ENCODE data around the gene TAS2R31.

The TAS2R31 gene

DNA sequence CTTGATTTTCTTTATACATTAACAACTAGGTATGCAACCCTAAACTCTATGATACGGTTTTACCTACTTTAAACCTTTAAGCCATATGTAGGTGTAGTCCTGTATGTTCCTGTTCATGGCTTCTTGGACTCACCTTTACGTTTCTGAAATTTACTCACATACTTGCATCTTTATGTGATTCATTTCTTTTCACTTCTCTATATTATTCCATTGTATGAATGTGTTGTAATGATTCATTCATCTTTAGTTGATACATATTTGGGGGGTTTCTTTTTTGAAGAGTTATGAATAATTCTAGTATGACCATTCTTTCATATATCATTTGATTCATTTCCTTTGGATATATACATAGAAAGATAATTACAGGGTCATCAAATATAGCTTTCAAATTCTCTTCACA, 42.1 kb downstream of the TAS2R31 start:
- TF ChIP-seq ZNF8 (CRISPR knock-in tag; IDR thresholded peaks at IDR 0.05), result no peak
- TF ChIP-seq, protein P1, sequence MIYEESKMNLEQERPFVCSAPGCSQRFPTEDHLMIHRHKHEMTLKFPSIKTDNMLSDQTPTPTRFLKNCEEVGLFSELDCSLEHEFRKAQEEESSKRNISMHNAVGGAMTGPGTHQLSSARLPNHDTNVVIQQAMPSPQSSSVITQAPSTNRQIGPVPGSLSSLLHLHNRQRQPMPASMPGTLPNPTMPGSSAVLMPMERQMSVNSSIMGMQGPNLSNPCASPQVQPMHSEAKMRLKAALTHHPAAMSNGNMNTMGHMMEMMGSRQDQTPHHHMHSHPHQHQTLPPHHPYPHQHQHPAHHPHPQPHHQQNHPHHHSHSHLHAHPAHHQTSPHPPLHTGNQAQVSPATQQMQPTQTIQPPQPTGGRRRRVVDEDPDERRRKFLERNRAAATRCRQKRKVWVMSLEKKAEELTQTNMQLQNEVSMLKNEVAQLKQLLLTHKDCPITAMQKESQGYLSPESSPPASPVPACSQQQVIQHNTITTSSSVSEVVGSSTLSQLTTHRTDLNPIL (CRISPR knock-in tag; IDR thresholded peaks at IDR 0.05; ENCODE audit: low read depth), result no peak
- TF ChIP-seq BACH2 (CRISPR knock-in tag; IDR thresholded peaks at IDR 0.05; ENCODE audit: borderline replicate concordance), result no peak
- TF ChIP-seq ZFP30 (CRISPR knock-in tag; IDR thresholded peaks at IDR 0.05), result no peak
- no peak for TF ChIP-seq TOX (CRISPR knock-in tag; IDR thresholded peaks at IDR 0.05; ENCODE audit: borderline replicate concordance)
- no peak for TF ChIP-seq OSR1 (CRISPR knock-in tag; IDR thresholded peaks at IDR 0.05)
- TF ChIP-seq SNAI2 (CRISPR knock-in tag; IDR thresholded peaks at IDR 0.05), result no peak
- no peak for TF ChIP-seq ZC3H10 (CRISPR knock-in tag; IDR thresholded peaks at IDR 0.05)
- no peak for TF ChIP-seq ZNF70 (CRISPR knock-in tag; IDR thresholded peaks at IDR 0.05)
- no peak for TF ChIP-seq ZFP3 (CRISPR knock-in tag; IDR thresholded peaks at IDR 0.05)
- TF ChIP-seq GLIS3 (CRISPR knock-in tag; IDR thresholded peaks at IDR 0.05), result no peak
- TF ChIP-seq, protein P2, sequence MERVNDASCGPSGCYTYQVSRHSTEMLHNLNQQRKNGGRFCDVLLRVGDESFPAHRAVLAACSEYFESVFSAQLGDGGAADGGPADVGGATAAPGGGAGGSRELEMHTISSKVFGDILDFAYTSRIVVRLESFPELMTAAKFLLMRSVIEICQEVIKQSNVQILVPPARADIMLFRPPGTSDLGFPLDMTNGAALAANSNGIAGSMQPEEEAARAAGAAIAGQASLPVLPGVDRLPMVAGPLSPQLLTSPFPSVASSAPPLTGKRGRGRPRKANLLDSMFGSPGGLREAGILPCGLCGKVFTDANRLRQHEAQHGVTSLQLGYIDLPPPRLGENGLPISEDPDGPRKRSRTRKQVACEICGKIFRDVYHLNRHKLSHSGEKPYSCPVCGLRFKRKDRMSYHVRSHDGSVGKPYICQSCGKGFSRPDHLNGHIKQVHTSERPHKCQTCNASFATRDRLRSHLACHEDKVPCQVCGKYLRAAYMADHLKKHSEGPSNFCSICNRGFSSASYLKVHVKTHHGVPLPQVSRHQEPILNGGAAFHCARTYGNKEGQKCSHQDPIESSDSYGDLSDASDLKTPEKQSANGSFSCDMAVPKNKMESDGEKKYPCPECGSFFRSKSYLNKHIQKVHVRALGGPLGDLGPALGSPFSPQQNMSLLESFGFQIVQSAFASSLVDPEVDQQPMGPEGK (CRISPR knock-in tag; IDR thresholded peaks at IDR 0.05; ENCODE audit: borderline replicate concordance), result no peak
- no peak for ATAC-seq

DNA sequence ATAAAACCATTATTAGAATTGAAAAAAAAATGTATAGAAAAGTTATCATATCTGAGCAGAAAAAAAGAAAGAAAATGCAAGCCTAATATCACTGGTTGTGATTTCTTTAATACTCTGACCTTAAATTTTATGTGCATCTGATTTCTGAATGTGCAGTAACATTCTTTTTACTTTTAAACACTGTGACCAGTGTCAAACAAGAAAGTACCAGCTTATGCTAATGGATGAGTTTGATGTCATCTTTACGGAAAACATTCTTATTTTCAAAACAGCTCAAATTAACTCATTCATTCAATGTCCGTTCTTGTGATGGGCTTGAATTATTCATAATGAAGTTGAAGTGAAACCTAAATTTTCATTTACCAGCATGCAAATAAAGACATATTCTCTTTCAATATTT, 44.4 kb downstream of the TAS2R31 start, which contains the start of gene TAS2R50:
TAS2R50 (minus strand) TSS at position 101 of the 400 bp plus-strand sequence; CDS start at position 49, 52 bp downstream.
- TF ChIP-seq CSDC2 (CRISPR knock-in tag; IDR thresholded peaks at IDR 0.05), result no peak
- TF ChIP-seq, protein P3, sequence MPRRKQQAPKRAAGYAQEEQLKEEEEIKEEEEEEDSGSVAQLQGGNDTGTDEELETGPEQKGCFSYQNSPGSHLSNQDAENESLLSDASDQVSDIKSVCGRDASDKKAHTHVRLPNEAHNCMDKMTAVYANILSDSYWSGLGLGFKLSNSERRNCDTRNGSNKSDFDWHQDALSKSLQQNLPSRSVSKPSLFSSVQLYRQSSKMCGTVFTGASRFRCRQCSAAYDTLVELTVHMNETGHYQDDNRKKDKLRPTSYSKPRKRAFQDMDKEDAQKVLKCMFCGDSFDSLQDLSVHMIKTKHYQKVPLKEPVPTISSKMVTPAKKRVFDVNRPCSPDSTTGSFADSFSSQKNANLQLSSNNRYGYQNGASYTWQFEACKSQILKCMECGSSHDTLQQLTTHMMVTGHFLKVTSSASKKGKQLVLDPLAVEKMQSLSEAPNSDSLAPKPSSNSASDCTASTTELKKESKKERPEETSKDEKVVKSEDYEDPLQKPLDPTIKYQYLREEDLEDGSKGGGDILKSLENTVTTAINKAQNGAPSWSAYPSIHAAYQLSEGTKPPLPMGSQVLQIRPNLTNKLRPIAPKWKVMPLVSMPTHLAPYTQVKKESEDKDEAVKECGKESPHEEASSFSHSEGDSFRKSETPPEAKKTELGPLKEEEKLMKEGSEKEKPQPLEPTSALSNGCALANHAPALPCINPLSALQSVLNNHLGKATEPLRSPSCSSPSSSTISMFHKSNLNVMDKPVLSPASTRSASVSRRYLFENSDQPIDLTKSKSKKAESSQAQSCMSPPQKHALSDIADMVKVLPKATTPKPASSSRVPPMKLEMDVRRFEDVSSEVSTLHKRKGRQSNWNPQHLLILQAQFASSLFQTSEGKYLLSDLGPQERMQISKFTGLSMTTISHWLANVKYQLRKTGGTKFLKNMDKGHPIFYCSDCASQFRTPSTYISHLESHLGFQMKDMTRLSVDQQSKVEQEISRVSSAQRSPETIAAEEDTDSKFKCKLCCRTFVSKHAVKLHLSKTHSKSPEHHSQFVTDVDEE (CRISPR knock-in tag; IDR thresholded peaks at IDR 0.05), result no peak
- TF ChIP-seq, protein P4, sequence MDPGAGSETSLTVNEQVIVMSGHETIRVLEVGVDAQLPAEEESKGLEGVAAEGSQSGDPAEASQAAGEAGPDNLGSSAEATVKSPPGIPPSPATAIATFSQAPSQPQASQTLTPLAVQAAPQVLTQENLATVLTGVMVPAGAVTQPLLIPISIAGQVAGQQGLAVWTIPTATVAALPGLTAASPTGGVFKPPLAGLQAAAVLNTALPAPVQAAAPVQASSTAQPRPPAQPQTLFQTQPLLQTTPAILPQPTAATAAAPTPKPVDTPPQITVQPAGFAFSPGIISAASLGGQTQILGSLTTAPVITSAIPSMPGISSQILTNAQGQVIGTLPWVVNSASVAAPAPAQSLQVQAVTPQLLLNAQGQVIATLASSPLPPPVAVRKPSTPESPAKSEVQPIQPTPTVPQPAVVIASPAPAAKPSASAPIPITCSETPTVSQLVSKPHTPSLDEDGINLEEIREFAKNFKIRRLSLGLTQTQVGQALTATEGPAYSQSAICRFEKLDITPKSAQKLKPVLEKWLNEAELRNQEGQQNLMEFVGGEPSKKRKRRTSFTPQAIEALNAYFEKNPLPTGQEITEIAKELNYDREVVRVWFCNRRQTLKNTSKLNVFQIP (CRISPR knock-in tag; IDR thresholded peaks at IDR 0.05; ENCODE audit: borderline replicate concordance, low read depth), result no peak
- TF ChIP-seq TOX (CRISPR knock-in tag; IDR thresholded peaks at IDR 0.05; ENCODE audit: borderline replicate concordance), result no peak
- no peak for TF ChIP-seq GLIS3 (CRISPR knock-in tag; IDR thresholded peaks at IDR 0.05)
- TF ChIP-seq SNAI2 (CRISPR knock-in tag; IDR thresholded peaks at IDR 0.05), result no peak
- no peak for TF ChIP-seq OSR1 (CRISPR knock-in tag; IDR thresholded peaks at IDR 0.05)
- TF ChIP-seq PPARA (CRISPR knock-in tag; IDR thresholded peaks at IDR 0.05; ENCODE audit: borderline replicate concordance), result no peak
- TF ChIP-seq ISL1 (CRISPR knock-in tag; IDR thresholded peaks at IDR 0.05), result no peak
- no peak for TF ChIP-seq ZFP30 (CRISPR knock-in tag; IDR thresholded peaks at IDR 0.05)
- TF ChIP-seq RARB (CRISPR knock-in tag; IDR thresholded peaks at IDR 0.05), result no peak
- TF ChIP-seq, protein P2 (CRISPR knock-in tag; IDR thresholded peaks at IDR 0.05; ENCODE audit: borderline replicate concordance), result no peak
- no peak for TF ChIP-seq ZNF8 (CRISPR knock-in tag; IDR thresholded peaks at IDR 0.05)
- no peak for TF ChIP-seq TCF4 (CRISPR knock-in tag; IDR thresholded peaks at IDR 0.05; ENCODE audit: borderline replicate concordance)
- TF ChIP-seq, protein P1 (CRISPR knock-in tag; IDR thresholded peaks at IDR 0.05; ENCODE audit: low read depth), result no peak
- TF ChIP-seq ZNF70 (CRISPR knock-in tag; IDR thresholded peaks at IDR 0.05), result no peak
- TF ChIP-seq ZC3H10 (CRISPR knock-in tag; IDR thresholded peaks at IDR 0.05), result no peak
- TF ChIP-seq ESRRG (CRISPR knock-in tag; IDR thresholded peaks at IDR 0.05), result no peak
- no peak for TF ChIP-seq ZFP3 (CRISPR knock-in tag; IDR thresholded peaks at IDR 0.05)
- TF ChIP-seq, protein P5, sequence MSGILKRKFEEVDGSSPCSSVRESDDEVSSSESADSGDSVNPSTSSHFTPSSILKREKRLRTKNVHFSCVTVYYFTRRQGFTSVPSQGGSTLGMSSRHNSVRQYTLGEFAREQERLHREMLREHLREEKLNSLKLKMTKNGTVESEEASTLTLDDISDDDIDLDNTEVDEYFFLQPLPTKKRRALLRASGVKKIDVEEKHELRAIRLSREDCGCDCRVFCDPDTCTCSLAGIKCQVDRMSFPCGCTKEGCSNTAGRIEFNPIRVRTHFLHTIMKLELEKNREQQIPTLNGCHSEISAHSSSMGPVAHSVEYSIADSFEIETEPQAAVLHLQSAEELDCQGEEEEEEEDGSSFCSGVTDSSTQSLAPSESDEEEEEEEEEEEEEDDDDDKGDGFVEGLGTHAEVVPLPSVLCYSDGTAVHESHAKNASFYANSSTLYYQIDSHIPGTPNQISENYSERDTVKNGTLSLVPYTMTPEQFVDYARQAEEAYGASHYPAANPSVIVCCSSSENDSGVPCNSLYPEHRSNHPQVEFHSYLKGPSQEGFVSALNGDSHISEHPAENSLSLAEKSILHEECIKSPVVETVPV (CRISPR knock-in tag; IDR thresholded peaks at IDR 0.05), result no peak
- no peak for ATAC-seq

Data from SK-N-SH treated with all-trans-retinoic acid at 6 μM for 48 hours (cell line).